GM12892 (cell line): Measurements from ENCODE around the gene RPP14.
"Not testable (repeated sequence)": the region's sequence is repeated elsewhere in the genome, so short reads cannot be mapped to it uniquely, and the experiment has no call there.

ENCODE experiments used
- DNase-seq: peaks from one replicate; pipeline ENCODE4 v3.0.0; 2011; ENCODE audit not compliant: insufficient read length
- FAIRE-seq: peaks from 2 replicates; lab custom pipeline; 2011; peaks lifted over from hg19 to GRCh38; lab: Jason Lieb, UNC
- POLR2A ChIP-seq: IDR thresholded peaks from 2 replicates; pipeline ENCODE4 v1.6.1; 2011; ENCODE audit warnings: low read depth, low read length, control low read depth
- POLR2AphosphoS5 ChIP-seq: IDR thresholded peaks from 2 replicates; pipeline ENCODE4 v1.6.1; 2011; ENCODE audit warnings: low read depth, low read length, control low read depth
- TAF1 ChIP-seq: IDR thresholded peaks from 2 replicates; pipeline ENCODE4 v1.6.1; 2011; ENCODE audit warnings: low read depth, mild to moderate bottlenecking, control low read depth, low read length, borderline replicate concordance

RPP14 gene

GRCh38 chr3:58272891-58273290, 33.2 kb upstream of the RPP14 start:
- FAIRE-seq: no peak

DNA sequence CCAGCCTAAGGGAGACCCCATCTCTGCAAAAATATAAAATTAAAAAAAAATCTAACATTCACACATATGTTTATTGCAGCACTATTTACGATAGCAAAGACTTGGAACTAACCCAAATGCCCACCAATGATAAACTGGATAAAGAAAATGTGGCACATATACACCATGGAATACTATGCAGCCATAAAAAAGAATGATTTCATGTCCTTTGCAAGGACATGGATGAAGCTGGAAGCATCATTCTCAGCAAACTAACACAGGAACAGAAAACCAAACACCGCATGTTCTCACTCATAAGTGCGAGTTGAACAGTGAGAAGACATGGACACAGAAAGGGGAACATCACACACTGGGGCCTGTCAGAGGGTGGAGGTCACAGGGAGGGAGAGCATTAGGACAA, 32.7 kb upstream of the RPP14 start:
- not testable (repeated sequence) for FAIRE-seq, DNase-seq

More at GRCh38 chr3:58272891-58273290, 33.2 kb upstream of the RPP14 start:
- TF ChIP-seq POLR2A (no peak), POLR2AphosphoS5 (no peak), TAF1 (no peak)
- no peak for DNase-seq

- no peak for DNase-seq
- no peak for FAIRE-seq
These were observed 31.9 kb upstream of the RPP14 start for GRCh38 chr3:58274027-58274614.

DNA sequence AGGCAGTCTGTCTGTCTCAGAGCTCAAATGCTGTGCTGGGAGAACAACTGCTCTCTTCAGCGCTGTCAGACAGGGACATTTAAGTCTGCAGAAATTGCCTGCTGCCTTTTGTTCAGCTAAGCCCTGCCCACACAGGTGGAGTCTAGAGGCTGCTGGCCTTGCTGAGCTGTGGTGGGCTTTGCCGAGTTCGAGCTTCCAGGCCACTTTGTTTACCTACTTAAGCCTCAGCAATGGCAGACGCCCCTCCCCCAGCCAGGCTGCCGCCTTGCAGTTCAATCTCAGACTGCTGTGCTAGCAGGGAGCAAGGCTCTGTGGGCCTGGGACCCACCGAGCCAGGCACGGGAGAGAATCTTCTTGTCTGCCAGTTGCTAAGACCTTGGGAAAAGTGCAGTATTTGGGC, 25.0 kb upstream of the RPP14 start:
- DNase-seq (no peak), FAIRE-seq (no peak)
- no peak for TF ChIP-seq TAF1
- TF ChIP-seq POLR2AphosphoS5: no peak
- no peak for TF ChIP-seq POLR2A

More at GRCh38 chr3:58274027-58274614, 31.9 kb upstream of the RPP14 start:
- TF ChIP-seq TAF1 (no peak), POLR2A (no peak), POLR2AphosphoS5 (no peak)

- DNase-seq (no peak), FAIRE-seq (no peak)
- TF ChIP-seq POLR2A (no peak), POLR2AphosphoS5 (no peak), TAF1 (no peak)
These were observed 20.7 kb upstream of the RPP14 start for GRCh38 chr3:58285334-58285733.

- DNase-seq (no peak), FAIRE-seq (no peak)
- TF ChIP-seq TAF1: no peak
- no peak for TF ChIP-seq POLR2AphosphoS5
- no peak for TF ChIP-seq POLR2A
These were observed 18.7 kb upstream of the RPP14 start for GRCh38 chr3:58287354-58287753.

GRCh38 chr3:58288011-58288728, 17.9 kb upstream of the RPP14 start:
- no peak for FAIRE-seq
- DNase-seq: no peak
- TF ChIP-seq POLR2A: no peak
- TF ChIP-seq POLR2AphosphoS5: no peak
- TF ChIP-seq TAF1: no peak

GRCh38 chr3:58288964-58289613, 17.0 kb upstream of the RPP14 start:
- not testable (repeated sequence) for FAIRE-seq, DNase-seq

- DNase-seq, FAIRE-seq: not testable (repeated sequence)
These were observed 15.6 kb upstream of the RPP14 start for GRCh38 chr3:58290446-58290845.

DNA sequence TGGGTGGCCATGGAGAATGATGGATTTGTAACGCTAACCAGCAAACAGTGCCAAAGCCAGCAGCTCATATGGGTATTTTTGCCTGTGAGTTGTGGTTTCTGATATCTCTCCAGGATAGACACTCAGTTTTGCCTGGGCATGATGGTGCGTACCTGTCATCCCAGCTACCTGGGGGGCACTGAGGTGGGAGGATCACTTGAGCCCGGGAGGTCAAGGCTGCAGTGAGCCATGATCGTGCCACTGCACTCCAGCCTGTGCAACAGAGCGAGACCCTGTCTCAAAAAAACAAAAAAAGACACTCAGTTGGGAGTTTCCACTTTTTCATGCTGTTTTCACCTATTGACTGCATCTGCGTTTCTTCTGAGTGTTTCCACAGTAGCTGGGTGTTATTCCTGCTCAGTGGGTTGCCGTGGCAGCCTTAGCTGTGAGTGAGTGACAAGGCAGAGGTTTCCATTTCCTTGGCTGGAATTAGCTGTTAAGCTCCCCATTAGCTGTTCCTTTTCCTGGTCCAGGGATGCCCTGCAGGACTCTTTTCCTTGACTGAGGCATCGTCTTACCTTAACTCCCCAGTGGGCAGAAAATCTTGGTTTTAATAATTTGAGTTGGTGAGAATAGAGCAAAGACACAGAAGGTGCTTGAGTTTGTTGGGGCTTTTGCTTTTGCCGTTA, 14.2 kb upstream of the RPP14 start:
- no peak for TF ChIP-seq TAF1
- no peak for FAIRE-seq

GRCh38 chr3:58292866-58293265, 13.2 kb upstream of the RPP14 start:
- TF ChIP-seq TAF1: no peak
- no peak for TF ChIP-seq POLR2AphosphoS5
- TF ChIP-seq POLR2A: no peak
- FAIRE-seq: no peak

More for the DNA sequence above, 14.2 kb upstream of the RPP14 start:
- DNase-seq: no peak

GRCh38 chr3:58293516-58293915, 12.5 kb upstream of the RPP14 start:
- no peak for DNase-seq
- FAIRE-seq: no peak
- TF ChIP-seq TAF1 (no peak), POLR2A (no peak), POLR2AphosphoS5 (no peak)

More at GRCh38 chr3:58292866-58293265, 13.2 kb upstream of the RPP14 start:
- no peak for DNase-seq

- DNase-seq (no peak), FAIRE-seq (no peak)
- TF ChIP-seq POLR2A (no peak), POLR2AphosphoS5 (no peak), TAF1 (no peak)
These were observed 9.8 kb upstream of the RPP14 start for GRCh38 chr3:58296269-58296668.
